NCI-H1105 (cell line): ENCODE data around the gene GRB14.
"Not testable (repeated sequence)": the region's sequence is repeated elsewhere in the genome, so short reads cannot be mapped to it uniquely, and the experiment has no call there.

Source experiments
- DNase-seq: peaks from one replicate; lab custom pipeline; 2025; lab: John Stamatoyannopoulos, UW

The GRB14 gene

GRCh38 chr2:164620873-164621763 is at the start of gene GRB14:
Gene GRB14 (minus strand): TSS chr2:164621482. CDS start chr2:164621309, 173 bp downstream.
- peak; percentile 53 for DNase-seq

DNA sequence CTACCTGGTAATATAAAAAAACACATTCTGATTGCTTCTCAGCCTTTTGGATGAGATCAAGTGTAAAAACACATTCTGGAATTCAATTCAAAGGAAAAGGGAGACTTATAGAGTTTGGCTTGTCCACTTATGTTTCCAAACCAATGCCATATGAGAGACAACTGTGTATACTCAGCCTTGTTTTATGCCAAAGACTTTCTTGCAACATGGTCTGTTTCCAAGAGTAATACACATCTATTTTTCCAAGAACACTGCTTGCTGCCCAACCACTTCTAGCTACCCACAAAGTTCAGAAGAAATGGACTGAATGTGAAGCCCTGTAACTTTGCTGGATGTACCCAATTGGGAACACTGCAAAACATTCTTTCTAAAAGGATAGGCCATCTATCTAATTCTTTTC is 48.0 kb upstream of the GRB14 start:
- DNase-seq: no peak

- no peak for DNase-seq
Observed at GRCh38 chr2:164667566-164667965, 46.3 kb upstream of the GRB14 start.

GRCh38 chr2:164664070-164664469 is 42.8 kb upstream of the GRB14 start:
- no peak for DNase-seq

DNA sequence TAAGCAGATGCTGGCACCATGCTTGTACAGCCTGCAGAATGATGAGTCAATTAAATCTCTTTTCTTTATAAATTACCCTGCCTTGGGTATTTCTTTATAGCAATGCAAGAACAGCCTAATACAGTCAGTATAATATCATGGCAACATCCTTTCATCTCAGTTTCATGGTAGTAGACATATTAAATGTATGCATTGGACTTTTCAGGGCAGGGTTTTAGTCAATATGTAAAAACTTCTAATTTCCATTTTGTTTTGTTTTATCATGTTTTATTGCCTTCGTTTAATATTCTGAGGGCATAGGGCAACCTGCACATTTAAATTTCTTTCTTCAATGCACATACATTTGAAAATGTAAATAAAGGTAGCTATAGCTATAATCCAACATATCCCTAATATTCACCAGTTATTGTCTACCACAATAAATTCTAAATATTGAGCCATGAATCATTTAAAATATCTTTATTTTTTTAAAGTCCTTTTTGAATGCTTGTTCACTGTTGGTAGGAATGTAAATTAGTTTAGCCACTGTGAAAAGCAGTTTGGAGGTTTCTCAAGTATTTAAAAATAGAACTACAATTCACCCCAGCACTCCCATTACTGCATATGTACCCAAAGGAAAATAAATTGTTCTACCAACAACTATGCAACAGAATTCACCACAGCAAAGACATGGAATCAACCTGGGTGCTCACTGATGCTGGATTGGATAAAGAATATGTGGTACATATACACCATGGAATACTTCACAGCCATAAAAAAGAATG is 41.8 kb upstream of the GRB14 start:
- DNase-seq: no peak

- DNase-seq: no peak
Observed at GRCh38 chr2:164662066-164662465, 40.8 kb upstream of the GRB14 start.

DNA sequence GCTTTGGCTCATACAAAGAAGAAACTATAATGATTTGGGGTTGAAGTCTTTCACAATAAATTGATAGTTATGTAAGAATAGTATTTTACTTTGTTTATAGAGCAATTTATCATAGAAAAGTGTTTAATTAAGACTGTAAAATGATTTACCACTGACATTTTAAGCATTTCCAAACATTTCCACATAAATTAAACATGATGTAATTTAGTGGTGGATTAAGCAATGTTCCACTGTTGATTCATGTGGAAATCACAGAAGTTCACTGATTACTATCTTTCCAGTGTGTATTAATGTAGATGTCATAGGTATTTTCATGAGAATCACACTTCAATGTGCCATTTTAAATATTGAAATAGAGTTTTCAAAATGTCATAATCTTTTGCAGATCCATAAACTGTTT is 40.1 kb upstream of the GRB14 start:
- no peak for DNase-seq

DNA sequence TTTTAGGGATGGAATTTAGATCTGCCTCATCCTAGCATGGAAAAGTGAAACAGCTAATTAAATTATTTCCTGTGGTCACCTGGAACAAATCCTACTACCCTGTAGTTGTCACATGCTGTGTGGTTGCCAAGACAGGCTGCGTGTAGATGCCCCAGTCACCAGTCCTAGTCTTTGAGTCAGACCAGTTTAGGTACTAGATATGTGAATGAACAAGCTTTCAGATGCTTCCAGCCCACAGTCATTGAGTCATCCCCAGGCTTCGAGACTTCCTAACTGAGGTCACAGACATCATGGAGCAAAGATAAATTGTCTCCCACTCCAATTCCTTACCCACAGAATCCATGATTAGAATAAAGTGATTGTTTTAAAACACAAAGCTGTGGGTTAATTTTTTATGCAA is 35.8 kb upstream of the GRB14 start:
- DNase-seq: no peak

- no peak for DNase-seq
Observed at GRCh38 chr2:164655750-164656149, 34.5 kb upstream of the GRB14 start.

DNA sequence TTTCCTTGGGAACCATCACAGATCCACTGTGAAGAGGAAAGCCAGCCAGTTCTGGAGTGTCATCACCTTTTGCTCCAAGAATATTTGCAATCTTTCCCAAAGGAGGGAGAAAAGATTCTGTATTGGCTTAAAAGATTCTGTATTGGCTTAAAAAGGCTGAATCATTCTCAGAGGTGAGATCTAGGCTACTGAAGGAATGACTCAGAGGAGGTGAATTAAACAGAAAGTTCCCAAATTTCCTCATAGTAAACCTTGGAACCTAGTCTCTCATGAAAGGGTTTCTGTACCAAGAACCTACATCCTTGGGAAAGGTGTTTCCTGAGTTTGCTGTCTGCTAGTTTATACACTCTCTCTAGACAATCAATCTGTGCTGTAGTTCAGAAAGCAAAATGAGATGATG is 34.1 kb upstream of the GRB14 start:
- DNase-seq: no peak

- no peak for DNase-seq
Observed at GRCh38 chr2:164651361-164651760, 30.1 kb upstream of the GRB14 start.

DNA sequence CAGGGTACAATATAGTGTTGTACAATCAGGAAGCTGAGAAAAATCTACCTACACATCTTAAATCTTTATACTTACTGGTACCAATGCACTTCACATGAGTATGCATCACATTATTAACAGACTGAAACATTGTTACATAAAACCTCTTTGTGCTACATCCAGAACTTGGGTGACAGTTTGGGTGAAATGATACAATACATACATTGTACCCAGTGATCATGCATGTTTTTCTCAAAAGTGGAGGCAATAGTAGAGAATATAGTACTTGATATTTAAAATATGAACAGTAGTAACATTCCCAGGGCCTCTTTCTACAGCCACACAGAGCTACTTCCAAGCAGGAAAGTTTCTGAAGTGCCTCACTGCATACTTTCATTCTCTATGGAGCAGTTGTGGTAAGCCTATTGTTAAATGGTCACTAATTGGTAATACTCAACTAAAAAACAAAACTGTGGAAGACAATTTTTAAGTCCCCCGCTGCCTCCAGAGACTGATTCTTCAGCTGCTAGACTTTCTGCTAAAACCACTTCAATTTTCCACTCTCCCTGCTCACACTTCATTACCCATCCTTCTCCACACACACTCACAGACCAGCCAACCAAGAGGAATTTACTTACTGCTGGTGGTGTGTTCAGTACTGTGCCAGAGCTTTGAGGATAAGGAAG is 22.9 kb upstream of the GRB14 start:
- DNase-seq: no peak

DNA sequence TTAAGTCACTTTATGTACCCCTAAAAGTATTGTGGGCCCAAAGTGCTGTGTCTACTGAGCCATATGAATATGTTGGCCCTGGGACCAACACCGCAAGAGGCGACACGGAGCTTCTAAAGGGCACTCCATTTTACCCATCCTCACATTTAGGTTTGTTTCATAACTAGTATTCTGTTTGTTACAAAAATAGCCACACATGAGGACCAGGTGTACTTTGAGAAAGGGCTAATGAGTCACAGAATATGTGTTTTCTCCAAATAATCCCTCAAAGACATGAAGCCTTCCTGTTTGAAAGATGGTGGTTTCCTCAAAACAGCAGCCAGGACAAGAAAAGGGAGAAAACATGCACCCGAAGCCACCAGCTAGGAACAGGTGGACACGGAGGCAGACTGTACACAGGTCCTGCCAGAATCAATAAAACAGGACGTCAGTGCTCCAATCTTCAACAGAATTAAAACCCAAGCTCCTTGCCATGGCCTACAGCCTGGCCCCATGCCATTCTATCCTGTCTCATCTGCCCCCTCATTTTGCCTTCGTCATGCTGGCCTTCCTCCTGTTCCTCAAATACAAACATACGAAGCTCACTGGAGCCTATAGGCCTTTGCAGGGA is 21.8 kb upstream of the GRB14 start:
- DNase-seq: no peak

GRCh38 chr2:164642268-164642667 is 21.0 kb upstream of the GRB14 start:
- no peak for DNase-seq

- not testable (repeated sequence) for DNase-seq
Observed at GRCh38 chr2:164628319-164628718, 7.0 kb upstream of the GRB14 start.

GRCh38 chr2:164625378-164625971 is 4.2 kb upstream of the GRB14 start:
- no peak for DNase-seq

GRCh38 chr2:164624316-164624715 is 3.0 kb upstream of the GRB14 start:
- DNase-seq: no peak

DNA sequence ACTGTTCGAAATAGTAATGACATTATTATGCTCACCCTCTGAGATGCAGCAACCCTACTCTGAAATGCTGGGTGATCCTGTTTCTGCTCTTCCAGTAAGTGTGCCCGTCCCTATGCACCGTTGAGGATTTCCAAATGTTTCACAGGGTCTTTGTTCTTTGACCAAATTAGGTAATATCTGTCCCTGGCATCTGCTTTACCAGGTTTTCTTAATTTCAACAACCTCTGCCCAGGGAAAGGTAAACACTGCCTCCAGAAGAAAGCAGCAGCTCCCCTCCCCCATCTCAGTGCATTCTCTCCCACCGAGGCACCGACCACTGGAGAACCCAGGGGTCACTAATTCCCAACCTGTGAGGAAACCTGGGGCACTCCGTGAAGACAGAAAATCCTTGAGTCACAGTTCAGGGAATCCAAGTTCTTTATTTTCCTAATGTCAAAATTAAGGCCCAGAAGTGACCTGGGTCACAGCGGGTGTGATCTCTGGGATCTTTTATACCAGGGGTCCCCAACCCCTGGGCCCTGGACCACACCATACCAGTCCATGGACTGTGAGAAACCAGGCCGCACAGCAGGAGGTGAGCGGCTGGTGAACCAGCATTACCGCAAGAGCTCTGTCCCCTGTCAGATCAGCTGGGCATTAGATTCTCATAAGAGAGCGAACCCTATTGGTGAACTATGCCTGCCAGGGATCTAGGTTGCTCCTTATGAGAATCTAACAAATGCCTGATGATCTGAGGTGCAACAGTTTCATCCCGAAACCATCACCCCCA is 1.2 kb upstream of the GRB14 start:
- no peak for DNase-seq

- DNase-seq: no peak
Observed at GRCh38 chr2:164621764-164622105, 453 bp upstream of the GRB14 start.

DNA sequence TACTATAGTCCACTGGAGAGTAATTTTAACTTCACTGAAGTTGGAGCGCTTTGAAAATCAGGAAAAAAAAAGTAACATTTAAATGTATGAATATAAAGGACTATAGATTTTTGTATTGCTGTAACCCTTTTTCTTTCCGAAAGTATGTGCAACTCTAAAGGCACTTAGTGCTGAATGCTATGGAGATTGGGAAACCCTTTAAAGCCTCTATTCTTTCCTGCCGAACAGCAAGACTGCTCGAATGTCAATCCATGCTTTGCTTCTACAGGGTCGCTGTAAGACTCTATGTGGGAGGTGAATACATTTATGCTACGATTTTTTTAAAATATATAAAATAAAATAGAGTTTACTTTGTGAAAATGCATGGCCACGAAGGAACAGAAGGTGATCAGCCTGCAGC is 825 bp downstream of the GRB14 start:
- no peak for DNase-seq

DNA sequence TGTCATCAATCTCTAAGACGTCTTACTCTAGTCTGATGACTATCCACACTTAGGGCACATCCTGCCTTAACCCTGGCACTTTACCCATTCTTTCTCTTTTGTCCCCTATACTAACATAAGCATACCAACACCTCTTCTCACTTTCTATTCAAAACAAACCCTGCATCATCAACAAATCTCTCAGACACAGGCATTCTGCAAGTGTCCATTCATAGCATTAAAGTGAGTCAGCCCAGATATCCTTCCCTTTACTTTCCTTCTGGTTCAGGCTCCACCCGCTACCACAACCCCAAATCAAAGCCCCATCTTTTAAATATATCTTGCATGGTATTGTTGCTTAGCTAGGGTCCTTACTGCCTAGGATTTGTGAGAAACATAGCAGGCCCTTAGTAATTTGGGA is 3.8 kb downstream of the GRB14 start:
- DNase-seq: no peak
